HG03066 (cell line): ENCODE data around the gene RGS6.
"Not testable (repeated sequence)": the region's sequence is repeated elsewhere in the genome, so short reads cannot be mapped to it uniquely, and the experiment has no call there.

ENCODE experiments used
- ATAC-seq: cut with Tn5 transposase; IDR thresholded peaks from one replicate; pipeline ENCODE4 v1.9.1; 2021; ENCODE audit warnings: low read depth; ENCODE audit not compliant: unreplicated experiment

Gene RGS6

DNA sequence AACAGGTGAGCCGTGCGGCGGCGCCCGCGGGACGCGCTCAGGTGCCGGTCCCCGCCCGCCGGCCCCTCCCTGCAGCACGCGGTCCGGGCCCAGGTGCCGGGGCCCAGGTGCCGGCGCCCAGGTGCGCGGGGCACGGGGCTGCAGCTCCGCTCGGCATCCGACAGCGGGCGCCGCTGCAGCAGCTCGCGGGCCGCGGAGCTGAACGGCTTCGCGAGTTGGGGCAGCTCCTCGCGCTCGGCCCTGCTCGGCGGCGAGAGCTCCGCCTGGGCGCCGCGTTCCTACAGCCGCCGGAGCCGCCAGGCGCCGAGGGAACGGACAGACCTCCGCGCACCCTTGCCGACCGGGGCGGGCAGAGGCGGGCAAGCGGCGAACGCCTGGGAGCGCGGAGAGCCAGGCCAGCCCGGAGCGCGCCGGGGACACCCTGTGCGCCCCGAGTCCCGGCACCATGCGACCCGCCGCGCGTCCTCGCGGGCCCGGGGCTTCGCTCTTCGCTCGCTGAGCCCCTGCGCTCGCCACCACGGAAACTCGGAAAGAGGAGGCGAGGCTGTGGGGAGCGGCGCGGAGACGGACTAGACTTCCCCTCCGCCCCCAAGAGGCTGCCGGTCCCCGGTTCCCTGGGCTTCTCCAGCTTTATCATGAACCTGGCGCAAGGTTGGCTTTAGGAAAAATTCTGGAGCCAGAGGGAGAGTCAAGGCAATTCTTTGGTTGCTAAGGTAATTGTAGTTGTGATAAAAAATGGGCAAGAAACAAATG lies at the start of gene RGS6:
RGS6 (plus strand) TSS at position 201 of the 753 bp plus-strand sequence.
- ATAC-seq: no peak

DNA sequence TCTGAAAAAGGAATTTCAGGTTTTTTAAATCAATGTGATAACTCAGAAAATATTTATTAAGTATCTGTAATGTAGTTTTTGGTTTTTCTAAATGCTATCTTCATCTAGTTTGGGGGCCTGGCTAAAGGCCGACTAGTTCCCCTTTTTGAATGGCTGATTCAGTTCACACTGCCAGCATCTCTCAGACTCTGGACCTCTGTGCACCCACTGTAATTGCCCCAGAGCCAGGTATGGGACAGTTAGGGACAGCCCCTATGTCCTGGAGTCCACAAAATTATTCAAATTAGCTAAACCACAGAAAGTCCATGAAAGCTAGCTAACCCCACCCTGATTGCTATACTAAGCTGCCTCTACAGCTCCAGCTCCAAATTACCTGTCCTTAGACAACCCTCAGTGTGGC lies 49.1 kb upstream of the RGS6 start:
- ATAC-seq: no peak

DNA sequence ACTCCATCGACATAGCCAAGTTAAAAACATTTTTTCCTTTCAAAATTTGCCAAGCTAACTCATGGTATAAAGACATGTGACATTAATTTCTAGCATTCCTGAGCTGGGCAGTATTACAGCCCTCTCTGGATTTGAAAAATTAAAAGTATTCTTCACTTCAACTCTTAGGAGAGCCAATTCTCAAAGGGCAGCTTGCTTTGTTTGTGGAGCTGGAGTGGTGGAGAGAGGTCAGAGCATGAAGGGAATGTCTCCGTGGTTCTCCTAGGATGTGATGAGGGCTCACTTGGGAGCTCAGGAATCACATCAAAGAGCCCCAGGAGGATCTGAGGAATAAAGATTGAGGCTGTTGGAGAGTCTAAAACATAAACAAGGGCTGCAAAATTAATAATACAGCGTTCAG lies 46.9 kb upstream of the RGS6 start:
- ATAC-seq: no peak

DNA sequence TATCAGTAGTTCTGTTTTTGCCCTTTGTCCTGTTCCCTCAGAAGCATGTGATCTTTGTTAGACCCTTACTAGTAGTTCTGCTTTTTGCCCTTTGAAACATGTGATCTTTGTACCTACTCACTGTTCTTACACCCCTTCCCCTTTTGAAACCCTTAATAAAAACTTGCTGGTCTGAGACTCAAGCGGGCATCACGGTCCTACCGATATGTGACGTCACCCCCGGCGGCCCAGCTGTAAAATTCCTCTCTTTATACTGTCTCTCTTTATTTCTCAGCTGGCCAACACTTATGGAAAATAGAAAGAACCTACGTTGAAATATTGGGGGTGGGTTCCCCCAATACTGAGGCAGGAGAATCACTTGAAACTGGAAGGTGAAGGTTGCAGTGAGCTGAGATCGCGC lies 44.4 kb upstream of the RGS6 start:
- ATAC-seq: not testable (repeated sequence)

DNA sequence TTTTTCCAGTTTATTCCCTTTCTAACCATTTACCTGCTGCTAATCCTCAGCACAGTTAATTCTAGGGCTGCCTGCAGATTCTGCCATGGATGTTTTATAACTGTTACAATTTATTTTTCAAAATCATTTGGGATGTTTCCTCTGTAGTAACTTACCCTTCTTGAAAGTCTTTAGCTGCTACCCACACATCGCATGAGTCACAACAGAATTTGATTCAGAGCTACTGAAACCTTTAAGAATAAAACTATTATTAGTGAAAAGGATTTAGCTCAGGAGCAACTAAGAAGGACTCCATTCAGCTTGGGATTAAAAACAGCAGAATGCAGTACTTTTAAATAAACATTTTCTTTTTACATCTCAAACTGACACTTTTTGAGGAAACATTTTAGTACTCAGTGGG lies 41.7 kb upstream of the RGS6 start:
- no peak for ATAC-seq

DNA sequence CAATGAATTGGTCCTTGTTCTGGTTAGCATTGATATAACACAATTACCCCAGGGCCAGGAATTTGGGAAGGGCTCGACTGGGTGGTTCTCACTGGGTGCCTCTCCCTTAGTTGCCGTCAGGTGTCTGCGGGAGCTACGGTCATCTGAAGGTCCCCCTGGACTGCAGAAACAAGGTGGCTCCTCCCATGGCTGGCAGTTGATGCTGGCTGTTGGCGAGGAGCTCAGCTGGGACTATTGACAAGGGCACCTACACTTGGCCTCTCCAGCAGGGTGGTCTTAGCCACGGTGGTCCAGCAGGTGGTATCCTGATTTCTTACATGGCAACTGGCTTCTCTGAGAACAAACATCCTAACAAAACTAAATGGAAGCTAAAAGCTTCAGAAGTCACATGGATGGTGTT lies 41.0 kb upstream of the RGS6 start:
- ATAC-seq: no peak

DNA sequence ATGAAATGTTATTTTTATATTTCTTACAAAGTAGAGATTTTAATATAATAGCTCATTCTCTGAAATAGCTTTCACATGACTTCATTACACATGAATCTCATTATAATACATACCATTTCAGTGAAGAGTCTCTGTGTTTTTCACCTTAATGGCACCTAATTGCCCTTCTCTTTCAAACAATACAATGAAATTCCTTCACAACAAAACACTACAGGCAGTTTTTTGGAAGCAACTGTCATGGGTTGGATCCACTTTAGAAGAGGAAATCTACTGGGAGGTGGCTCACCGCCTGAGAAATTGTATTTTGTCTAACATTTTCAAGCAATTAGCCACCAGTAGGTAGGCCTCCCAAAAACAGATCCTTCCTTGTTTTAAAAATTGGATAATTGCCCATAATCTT lies 40.3 kb upstream of the RGS6 start:
- no peak for ATAC-seq

DNA sequence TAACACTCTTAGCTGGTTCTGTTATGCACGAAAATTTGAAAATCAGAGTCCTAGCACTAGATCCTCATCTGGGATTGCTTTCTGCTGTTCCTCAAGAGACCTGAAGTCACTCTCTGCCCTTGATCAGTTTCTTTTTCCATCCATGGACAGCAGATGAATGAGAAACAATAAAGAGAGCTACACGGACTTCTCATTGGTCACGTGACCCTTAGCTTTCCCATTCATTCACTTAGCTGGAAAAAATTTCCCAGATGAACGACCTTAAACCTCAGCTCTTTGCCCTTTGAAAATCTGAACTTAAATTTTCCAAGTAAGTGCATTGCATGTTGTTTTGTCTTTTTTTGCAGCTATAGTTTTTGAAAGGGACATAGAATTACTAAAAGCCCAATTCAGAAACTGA lies 27.2 kb upstream of the RGS6 start:
- no peak for ATAC-seq

DNA sequence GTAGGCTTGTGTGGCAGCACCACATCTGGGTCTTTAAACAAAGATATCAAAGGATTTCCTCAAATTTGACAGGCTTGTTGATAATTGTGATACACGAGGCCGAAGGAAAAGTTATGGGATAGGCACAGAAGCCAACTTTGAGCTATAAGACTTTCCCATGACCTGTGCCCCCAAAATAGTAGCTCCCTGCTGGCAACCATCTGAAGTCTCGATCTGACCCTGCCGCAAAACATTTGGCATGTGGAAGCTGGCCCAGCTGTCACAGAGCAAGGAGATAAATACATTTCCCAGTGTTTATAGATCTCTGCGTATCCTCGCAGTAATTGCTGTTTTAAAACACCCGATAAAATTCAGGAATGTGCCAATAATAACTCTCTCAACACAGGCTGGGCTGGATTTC lies 26.4 kb upstream of the RGS6 start:
- no peak for ATAC-seq

DNA sequence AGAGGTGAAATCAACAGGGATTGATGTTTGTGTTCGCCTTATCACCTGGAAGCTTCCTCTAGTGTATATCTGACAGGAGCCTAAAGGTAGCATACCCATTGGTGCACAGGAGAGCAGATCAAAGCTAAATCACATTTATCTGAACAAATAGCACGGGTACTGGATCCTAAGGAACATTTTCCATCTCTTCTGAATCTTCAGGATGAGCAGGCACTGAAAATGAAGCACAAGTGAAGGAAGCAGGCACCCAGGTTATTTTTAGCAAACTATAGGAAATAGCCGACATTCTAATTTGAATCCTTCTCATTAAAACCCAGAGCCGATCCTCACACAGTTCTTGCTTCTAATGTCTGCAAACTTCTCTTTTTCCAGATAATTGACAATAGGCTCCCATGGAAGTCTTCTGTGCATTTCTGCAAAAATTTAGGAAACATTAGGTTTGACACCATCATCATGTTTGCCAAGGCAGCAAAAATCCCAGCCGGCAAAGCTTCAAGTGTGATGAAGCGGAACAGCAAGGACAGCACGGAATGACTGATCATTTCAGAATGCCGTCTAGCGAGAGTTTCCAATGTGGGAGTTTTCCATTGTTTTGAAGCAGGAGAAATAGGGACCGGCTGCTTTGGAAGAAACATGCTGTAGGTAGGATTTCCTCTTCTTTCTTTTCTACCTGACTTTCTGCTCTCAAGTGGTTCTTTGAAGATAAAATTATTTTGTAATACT lies 24.3 kb upstream of the RGS6 start:
- no peak for ATAC-seq

DNA sequence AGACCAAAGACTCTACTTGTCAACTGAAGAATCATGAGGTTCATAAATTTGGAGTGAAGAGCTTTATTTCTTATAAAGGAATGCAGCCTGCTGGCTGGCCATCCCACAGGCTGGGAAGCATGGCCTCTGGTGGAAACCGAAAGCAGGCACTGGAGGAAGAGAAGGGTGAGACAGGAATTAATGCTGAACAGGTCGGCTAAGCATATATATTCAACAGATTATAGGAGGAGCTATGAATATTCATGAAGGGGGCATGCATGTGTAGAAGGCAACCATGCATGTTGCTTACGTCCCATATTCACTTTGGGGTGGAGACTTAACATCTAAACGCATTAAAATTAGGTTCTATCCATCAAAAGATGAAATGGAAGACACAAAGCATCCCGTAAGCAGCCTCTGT lies 20.6 kb upstream of the RGS6 start:
- no peak for ATAC-seq

DNA sequence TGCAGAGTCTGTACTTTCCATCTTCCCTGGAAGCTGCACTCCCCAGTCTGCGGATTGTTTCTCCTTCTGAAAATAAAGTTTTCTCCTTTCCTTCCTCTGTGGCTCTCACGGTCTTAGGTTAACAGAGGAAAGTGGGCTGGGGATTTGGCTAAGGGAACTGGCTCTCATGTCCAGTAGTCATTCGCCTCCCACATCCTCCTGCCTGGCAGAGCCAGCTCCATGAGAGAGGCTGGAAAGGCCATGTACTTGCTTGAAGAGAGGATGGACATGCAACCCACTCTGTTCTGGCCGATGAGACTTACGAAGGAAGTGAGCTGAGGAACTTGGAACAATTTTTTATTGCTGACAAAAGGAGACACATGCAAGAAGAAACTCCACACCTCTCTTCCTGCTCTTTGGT lies 18.9 kb upstream of the RGS6 start:
- ATAC-seq: no peak

DNA sequence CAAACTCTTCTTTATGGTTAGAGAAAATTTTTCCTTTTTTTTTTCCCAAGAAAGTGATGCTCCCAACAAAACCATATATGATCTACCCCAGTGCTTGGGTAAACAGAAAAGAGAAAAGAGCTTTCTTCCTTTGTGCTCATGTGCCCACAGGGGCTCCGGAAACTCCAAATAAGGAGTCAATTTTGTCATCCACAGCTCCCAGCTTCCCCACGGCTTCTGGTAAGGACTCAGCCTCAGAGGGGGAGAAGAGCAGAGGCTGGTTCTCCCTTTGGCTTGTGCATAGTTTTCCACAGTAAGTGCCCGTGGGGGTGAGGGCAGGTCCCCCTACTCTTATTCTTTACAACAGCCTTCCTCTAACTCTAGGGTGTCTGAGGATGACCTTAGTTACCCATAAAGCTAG lies 13.3 kb upstream of the RGS6 start:
- ATAC-seq: no peak

DNA sequence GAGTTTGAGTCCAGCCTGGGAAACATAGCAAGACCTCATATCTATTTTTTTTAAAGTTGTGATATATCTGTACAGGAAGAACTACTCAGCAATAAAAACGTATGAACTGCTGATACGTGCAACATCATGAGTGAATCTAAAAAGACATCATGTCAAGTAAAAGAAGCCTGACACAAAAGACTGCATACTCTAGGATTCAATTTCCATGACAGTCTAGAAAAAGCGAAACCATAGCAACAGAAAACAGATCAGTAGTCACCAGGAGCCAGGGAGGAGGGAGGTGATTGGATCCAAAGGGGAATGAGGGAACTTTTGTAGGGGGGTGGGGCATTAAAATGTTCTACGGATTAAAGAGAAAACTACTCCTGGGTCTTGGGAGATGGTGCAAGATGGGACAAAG lies 8.7 kb upstream of the RGS6 start:
- no peak for ATAC-seq

DNA sequence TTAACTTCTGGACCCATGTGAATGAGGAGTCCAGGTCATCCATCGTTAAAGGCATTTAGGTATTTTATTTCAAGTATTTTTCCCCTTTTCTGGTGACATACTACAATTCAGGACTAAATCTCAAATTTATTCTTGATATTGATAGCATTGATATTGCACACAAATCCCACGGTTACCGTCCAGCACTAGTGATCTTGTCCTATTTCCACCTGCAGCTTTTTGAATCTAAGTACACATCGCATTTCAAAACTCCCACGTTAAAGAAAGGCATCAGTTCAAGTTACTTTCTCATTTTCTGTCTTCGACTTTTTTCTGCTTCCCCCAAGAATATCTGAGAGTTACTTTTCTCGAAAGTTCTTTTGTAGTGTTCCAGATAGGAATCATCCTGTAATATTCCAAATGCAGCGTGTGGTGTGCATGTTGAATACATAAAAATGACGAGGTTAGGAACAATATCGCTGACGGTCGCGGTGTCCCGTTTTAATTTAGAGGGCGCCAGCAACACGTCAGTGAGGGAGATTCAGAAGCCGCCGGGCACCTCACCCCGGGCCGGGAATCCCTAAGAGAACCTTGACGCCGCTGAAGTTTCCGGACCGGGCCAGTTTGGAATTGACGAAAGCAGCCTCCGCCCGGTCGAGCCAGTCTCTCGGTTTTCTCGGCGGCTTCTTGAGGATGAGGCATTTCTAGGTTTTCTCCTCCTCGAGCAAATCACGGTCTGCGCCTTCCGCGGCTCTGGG lies 569 bp upstream of the RGS6 start:
- ATAC-seq: no peak

DNA sequence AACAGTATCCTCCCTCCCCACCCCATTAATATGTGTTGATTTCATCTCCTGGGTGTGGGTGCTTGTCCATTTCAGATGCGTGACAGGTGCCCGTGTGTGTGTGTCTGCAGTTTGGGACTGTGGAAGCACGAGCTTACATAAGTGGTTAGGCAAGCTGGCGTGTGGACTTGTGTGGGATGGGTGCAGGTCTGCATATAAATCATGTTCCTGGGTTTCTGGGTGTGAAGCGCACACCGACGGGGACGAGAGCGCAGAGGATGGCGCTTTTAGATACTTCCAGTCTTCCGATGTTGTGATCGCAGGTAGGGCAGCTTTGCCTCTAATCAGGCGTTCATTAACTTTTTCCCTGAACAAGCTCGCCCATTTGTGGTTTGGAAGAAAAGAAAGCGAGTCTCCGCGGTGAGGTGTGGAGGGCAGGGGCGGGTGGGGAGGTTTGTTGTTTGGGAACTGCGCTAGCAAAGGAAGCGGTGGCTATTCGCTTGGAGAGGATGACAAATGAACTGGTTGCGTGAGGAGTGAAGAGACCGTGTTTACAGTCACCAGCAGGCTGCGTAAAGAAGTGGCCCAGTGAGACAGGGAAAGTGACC lies 865 bp downstream of the RGS6 start:
- no peak for ATAC-seq

DNA sequence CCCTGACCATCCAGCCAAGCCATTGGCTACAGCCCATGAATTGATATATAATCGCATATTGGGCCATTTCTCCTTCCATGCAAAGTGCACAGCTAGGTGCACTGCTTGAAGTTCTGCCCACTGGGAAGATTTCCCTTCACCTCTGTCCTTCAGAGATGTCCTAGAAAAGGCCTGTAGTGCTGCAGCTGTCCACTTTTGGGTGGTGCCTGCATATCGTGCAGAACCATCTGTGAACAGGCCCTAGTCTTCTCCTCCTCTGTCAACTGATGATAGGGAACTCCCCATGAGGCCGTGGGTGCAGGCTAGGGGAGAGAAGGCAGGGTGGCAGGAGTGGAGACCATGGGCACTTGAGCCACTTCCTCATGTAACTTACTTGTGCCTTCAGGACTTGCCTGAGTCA lies 6.0 kb downstream of the RGS6 start:
- not testable (repeated sequence) for ATAC-seq

DNA sequence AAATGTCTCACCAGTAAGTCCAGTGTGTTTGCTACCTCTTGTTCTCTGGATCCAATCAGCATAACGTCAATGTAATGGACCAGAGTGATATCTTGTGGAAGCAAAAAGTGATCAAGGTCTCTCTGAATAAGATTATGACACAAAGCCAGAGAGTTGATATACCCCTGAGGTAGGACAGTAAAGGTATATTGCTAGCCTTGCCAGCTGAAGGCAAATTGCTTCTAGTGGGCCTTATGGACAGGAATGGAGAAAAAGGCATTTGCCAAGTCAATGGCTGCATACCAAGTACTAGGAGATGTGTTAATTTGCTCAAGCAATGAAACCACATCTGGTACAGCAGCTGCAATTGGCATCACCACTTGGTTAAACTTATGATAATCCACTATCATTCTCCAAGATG lies 7.1 kb downstream of the RGS6 start:
- not testable (repeated sequence) for ATAC-seq

DNA sequence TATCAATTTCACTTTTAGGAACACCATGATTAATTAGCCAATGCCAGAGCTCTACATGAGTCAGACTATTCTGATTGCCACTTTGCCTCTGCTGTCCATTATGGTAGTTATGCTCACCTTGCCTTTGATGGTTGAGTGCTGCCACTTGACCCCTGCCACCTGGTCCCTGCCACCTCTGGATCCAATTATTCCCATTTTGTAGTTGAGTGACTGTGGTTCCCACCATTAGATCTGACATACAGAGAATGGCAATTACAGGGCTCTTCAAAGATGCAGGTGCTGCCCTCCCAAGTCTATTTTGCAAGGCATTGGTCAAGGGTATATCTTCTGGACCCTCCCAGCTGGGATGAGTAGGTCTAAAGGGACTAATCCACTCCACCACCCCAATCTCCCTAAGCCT lies 8.3 kb downstream of the RGS6 start:
- ATAC-seq: not testable (repeated sequence)

DNA sequence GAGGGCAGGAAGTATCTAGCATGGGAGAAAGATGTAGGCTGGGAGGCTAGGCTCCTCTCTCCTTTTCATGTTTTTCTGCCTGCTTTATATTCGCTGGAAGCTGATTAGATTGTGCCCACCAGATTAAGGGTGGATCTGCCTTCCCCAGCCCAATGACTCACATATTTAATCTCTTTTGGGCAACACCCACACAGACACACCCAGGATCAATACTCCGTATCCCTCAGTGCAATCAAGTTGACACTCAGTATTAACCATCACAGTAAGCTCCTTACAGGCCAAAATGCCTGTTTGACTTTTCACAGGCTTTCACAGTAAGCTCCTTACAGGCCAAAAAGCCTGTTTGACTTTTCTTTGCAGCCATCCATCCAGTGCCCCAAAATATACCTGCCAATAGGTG lies 9.4 kb downstream of the RGS6 start:
- ATAC-seq: not testable (repeated sequence)
